NB4 (cell line): ENCODE data around the gene CATSPERB.
"Not testable (repeated sequence)": the region's sequence is repeated elsewhere in the genome, so short reads cannot be mapped to it uniquely, and the experiment has no call there.

Source experiments
- DNase-seq: peaks from one replicate; pipeline ENCODE4 v3.0.0; 2010; ENCODE audit warnings: low read depth
- H3K4me3 ChIP-seq: one replicate; pipeline ENCODE4 v1.5.1; 2011; ENCODE audit warnings: mild to moderate bottlenecking, low read depth, low read length, moderate library complexity
- CTCF ChIP-seq: IDR thresholded peaks from one replicate; pipeline ENCODE4 v1.5.1; 2012; ENCODE audit warnings: low read depth, low read length
- MAX ChIP-seq: IDR thresholded peaks from 2 replicates; pipeline ENCODE4 v1.6.1; 2011; ENCODE audit warnings: low read depth, low read length
- MYC ChIP-seq: IDR thresholded peaks from 2 replicates; pipeline ENCODE4 v1.6.1; 2011; ENCODE audit warnings: low read depth, low read length
- POLR2A ChIP-seq: IDR thresholded peaks from 2 replicates; pipeline ENCODE4 v1.6.1; 2011; ENCODE audit warnings: mild to moderate bottlenecking; ENCODE audit not compliant: insufficient read length; ENCODE audit errors: extremely low read depth

Gene CATSPERB

GRCh38 chr14:91569301-91569700 is 162.6 kb downstream of the CATSPERB start:
- TF ChIP-seq POLR2A (no peak), CTCF (no peak), MYC (no peak), MAX (no peak)
- no peak overlapping the region for H3K4me3 ChIP-seq
- DNase-seq: no peak

- TF ChIP-seq CTCF: peak; percentile 18
- TF ChIP-seq MYC: no peak
- TF ChIP-seq POLR2A: no peak
- H3K4me3 ChIP-seq: no peak overlapping the region
- DNase-seq: peak; percentile 11
Observed at GRCh38 chr14:91568626-91569025, 163.3 kb downstream of the CATSPERB start.

- not testable (repeated sequence) for DNase-seq, H3K4me3 ChIP-seq
Observed at GRCh38 chr14:91567827-91568226, 164.1 kb downstream of the CATSPERB start.

GRCh38 chr14:91555531-91555930 is 176.4 kb downstream of the CATSPERB start:
- DNase-seq: no peak
- H3K4me3 ChIP-seq: no peak overlapping the region
- TF ChIP-seq POLR2A (no peak), MAX (no peak), MYC (no peak), CTCF (no peak)

GRCh38 chr14:91554535-91555332 is 177.2 kb downstream of the CATSPERB start:
- no peak overlapping the region for H3K4me3 ChIP-seq
- no peak for DNase-seq
- TF ChIP-seq CTCF (no peak), MYC (no peak)

GRCh38 chr14:91548108-91548507 is 183.8 kb downstream of the CATSPERB start:
- no peak overlapping the region for H3K4me3 ChIP-seq
- no peak for DNase-seq
- no peak for TF ChIP-seq MYC
- TF ChIP-seq POLR2A: no peak
- TF ChIP-seq MAX: no peak
- TF ChIP-seq CTCF: no peak
